GM12878 (cell line): ENCODE measurements around the gene KCND2. TPM values are rescaled to one million over a fixed set of nuclear protein-coding genes. Genes with fewer than 3 reads are reported as not detected.
"Not testable (repeated sequence)": the region's sequence is repeated elsewhere in the genome, so short reads cannot be mapped to it uniquely, and the experiment has no call there.

Experiments
- ATAC-seq: fragments of 200-7000 bp; cut with Tn5 transposase; 3 replicates; pipeline ENCODE4 v1.9.1; 2020; ENCODE audit warnings: mild to moderate bottlenecking, moderate library complexity
- BruUV-seq: library from RNA; stranded (reverse); fragments of 400-500 nt; replicated peaks from 2 replicates; lab custom pipeline; 2021; lab: Mats Ljungman, UMichigan
- CTCF ChIA-PET: fragments of 300-600 bp; sonication (Branson Sonifier 250); formaldehyde crosslinking; extraction: SDS; loops from one replicate; lab custom pipeline; 2021; ENCODE audit warnings: inconsistent platforms; lab: Yijun Ruan, JAX
- POLR2A ChIA-PET: fragments of 350-600 bp; formaldehyde crosslinking; extraction: SDS; loops from one replicate; lab custom pipeline; 2021; ENCODE audit warnings: inconsistent platforms; lab: Charles Lee
- RAD21 ChIA-PET: fragments of 300-600 bp; sonication (Branson Sonifier 250); formaldehyde crosslinking; loops from one replicate; lab custom pipeline; 2023; ENCODE audit warnings: antibody characterized with exemption; ENCODE audit not compliant: unreplicated experiment; lab: Charles Lee
- SMC1A ChIA-PET: fragments of 300-600 bp; sonication (Branson Sonifier 250); formaldehyde crosslinking; loops from one replicate; lab custom pipeline; 2023; ENCODE audit not compliant: unreplicated experiment, uncharacterized antibody; lab: Charles Lee
- DNase-seq: peaks from one replicate; pipeline ENCODE4 v3.0.0-alpha.2; 2011; ENCODE audit warnings: low read depth, low spot score
- FAIRE-seq: peaks from 3 replicates; lab custom pipeline; 2011; peaks lifted over from hg19 to GRCh38; lab: Jason Lieb, UNC
- H2AFZ ChIP-seq: 2 replicates; pipeline ENCODE4 v1.6.0; 2011; ENCODE audit warnings: low read depth, low read length, control low read depth; ENCODE audit not compliant: control insufficient read depth
- H3K27ac ChIP-seq: 2 replicates; pipeline ENCODE4 v1.5.1; 2011; ENCODE audit warnings: control low read depth; ENCODE audit not compliant: control insufficient read depth, insufficient read depth
- H3K27me3 ChIP-seq, 2 experiments: replicated peaks in 1 of 2; 2 replicates each; pipeline versions ENCODE4 v1.6.0 to v1.6.1; 2011; ENCODE audit warnings: low read length in 1 of 2; ENCODE audit not compliant: control insufficient read depth in 2 of 2, insufficient read depth in 2 of 2
- H3K36me3 ChIP-seq, 2 experiments: 2 replicates each; pipeline ENCODE4 v1.5.1; 2011; ENCODE audit warnings: low read length in 1 of 2; ENCODE audit not compliant: control insufficient read depth in 2 of 2, insufficient read depth in 2 of 2
- H3K4me1 ChIP-seq: 2 replicates; pipeline ENCODE4 v1.6.1; 2011; ENCODE audit warnings: mild to moderate bottlenecking, low read length, moderate library complexity, mixed read lengths; ENCODE audit not compliant: control insufficient read depth, insufficient read depth
- H3K4me2 ChIP-seq: 2 replicates; pipeline ENCODE4 v1.6.0; 2011; ENCODE audit warnings: control low read depth; ENCODE audit not compliant: control insufficient read depth, insufficient read depth
- H3K4me3 ChIP-seq: fragments of 200-600 bp; sonication (generic); 2 replicates; pipeline ENCODE4 v1.5.1; 2016
- H3K79me2 ChIP-seq: 2 replicates; pipeline ENCODE4 v1.6.0; 2011; ENCODE audit warnings: low read length; ENCODE audit not compliant: control insufficient read depth, insufficient read depth
- H3K9ac ChIP-seq: 2 replicates; pipeline ENCODE4 v1.8.0; 2011; ENCODE audit warnings: low read length, control low read depth, mixed read lengths; ENCODE audit not compliant: control insufficient read depth, insufficient read depth
- H3K9me3 ChIP-seq: replicated peaks from 3 replicates; pipeline ENCODE4 v1.5.1; 2011; ENCODE audit warnings: mild to moderate bottlenecking, low read length; ENCODE audit not compliant: control insufficient read depth, insufficient read depth
- H4K20me1 ChIP-seq: 2 replicates; pipeline ENCODE4 v1.6.0; 2011; ENCODE audit not compliant: control insufficient read depth, insufficient read depth
- CEBPB ChIP-seq, 2 experiments: fragments of 150-350 bp in 1 of 2; IDR thresholded peaks; 2 replicates each; pipeline ENCODE4 v1.6.1; 2012 to 2014; ENCODE audit warnings: low read depth in 2 of 2, low read length in 2 of 2, borderline replicate concordance in 1 of 2, inconsistent platforms in 1 of 2
- FOXM1 ChIP-seq: IDR thresholded peaks from 2 replicates; pipeline ENCODE4 v1.6.1; 2012; ENCODE audit warnings: low read depth, mild to moderate bottlenecking, inconsistent platforms, low read length, moderate library complexity
- GATAD2B ChIP-seq: fragments of 450-650 bp; conservative IDR thresholded peaks from 2 replicates; pipeline ENCODE4 v1.6.1; 2017; ENCODE audit warnings: low read depth, mild to moderate bottlenecking, moderate library complexity
- HSF1 ChIP-seq: fragments of 150-350 bp; IDR thresholded peaks from 2 replicates; pipeline ENCODE4 v1.6.1; 2014; ENCODE audit warnings: mild to moderate bottlenecking, low read depth, low read length
- MEF2A ChIP-seq: IDR thresholded peaks from 2 replicates; pipeline ENCODE4 v1.6.1; 2011; ENCODE audit warnings: low read depth, mild to moderate bottlenecking, low read length, moderate library complexity; ENCODE audit not compliant: insufficient read depth
- POLR2AphosphoS5 ChIP-seq: IDR thresholded peaks from 2 replicates; pipeline ENCODE4 v1.6.1; 2011; ENCODE audit warnings: mild to moderate bottlenecking, low read length, inconsistent platforms
- SMAD1 ChIP-seq: fragments of 450-650 bp; IDR thresholded peaks from 2 replicates; pipeline ENCODE4 v1.6.1; 2018; ENCODE audit warnings: mild to moderate bottlenecking, low read depth; ENCODE audit not compliant: partially characterized antibody
- SMARCA5 ChIP-seq: fragments of 450-650 bp; IDR thresholded peaks from 2 replicates; pipeline ENCODE4 v1.6.1; 2017; ENCODE audit warnings: mild to moderate bottlenecking
- ZNF24 ChIP-seq: fragments of 450-650 bp; IDR thresholded peaks from 2 replicates; pipeline ENCODE4 v1.6.1; 2017; ENCODE audit warnings: antibody characterized with exemption, mild to moderate bottlenecking
- ZNF384 ChIP-seq: IDR thresholded peaks from 2 replicates; pipeline ENCODE4 v1.6.1; 2012; ENCODE audit warnings: low read depth, mild to moderate bottlenecking, low read length, improper control_type of control experiment, borderline replicate concordance
- WGBS: methylation state at CpG from one replicate; pipeline ENCODE4 v1.1.6; 2016; ENCODE audit warnings: low lambda C conversion rate; ENCODE audit not compliant: insufficient replicate concordance, insufficient coverage; ENCODE audit errors: missing lambda C conversion rate; 5-methylcytosine and 5-hydroxymethylcytosine counted together
- in situ Hi-C: fragments of 300-500 bp; cut with MboI; formaldehyde crosslinking; loops from 9 replicates; pipeline ENCODE4 v1.14.3; 2018; ENCODE audit warnings: mixed read lengths
- intact Hi-C: fragments of 100-400 bp; cut with micrococcal nuclease; formaldehyde crosslinking; loops from one replicate; pipeline ENCODE4 v1.14.2; 2022; ENCODE audit not compliant: unreplicated experiment
- polyA plus RNA-seq, 11 experiments: library from polyadenylated mRNA; depleted of rRNA in 4 of 11; unstranded in 6 of 11; stranded (reverse) in 5 of 11; fragments of >200 nt; fragmentation: Nextera tagmentation in 4 of 11; fragmentation: Illumina TruSeq in 1 of 11; extraction: Ambion mirVana in 4 of 11; extraction: Trizol in 1 of 11; gene quantifications; 1 replicate in 1 of 11; 2 replicates in 10 of 11; pipeline versions ENCODE4 v1.2.1 to v1.2.3, GENCODE V29; 2011 to 2016; ENCODE audit warnings: inconsistent platforms in 2 of 11, missing spikeins in 2 of 11, low read depth in 1 of 11
- total RNA-seq, 4 experiments: library from RNA; depleted of rRNA in 3 of 4; stranded (reverse); fragments of >200 nt in 3 of 4; fragmentation: Illumina TruSeq in 1 of 4; extraction: Trizol in 1 of 4; gene quantifications; 2 replicates each; pipeline versions ENCODE4 v1.2.1 to v1.2.3, GENCODE V29; 2013 to 2021

KCND2 gene
- total and polyA plus RNA-seq, 10 of the 15 experiments (the other 5 are each of a cell fraction or from before 2014, with no cell fraction given) = 3.6 to 22.3 (median 6.3) TPM

- H3K4me1 ChIP-seq, ATAC-seq, H3K36me3 ChIP-seq, H3K27me3 ChIP-seq, H3K27ac ChIP-seq, H2AFZ ChIP-seq, H4K20me1 ChIP-seq, intact Hi-C loops, BruUV-seq, H3K79me2 ChIP-seq, H3K9me3 ChIP-seq, in situ Hi-C loops, POLR2A ChIA-PET, H3K4me3 ChIP-seq, FAIRE-seq, CTCF ChIA-PET, H3K9ac ChIP-seq, SMC1A ChIA-PET, DNase-seq, RAD21 ChIA-PET, H3K4me2 ChIP-seq: not testable (repeated sequence)
- 38% methylated on average over 7 of the region's 8 CpGs for WGBS
Observed at GRCh38 chr7:120240350-120240749, 32.6 kb upstream of the KCND2 start.

GRCh38 chr7:120241973-120242372, 31.0 kb upstream of the KCND2 start:
- no peaks in the 10 kb centered on the region for H3K4me1 ChIP-seq
- ATAC-seq (no peak), FAIRE-seq (no peak), DNase-seq (no peak)
- H4K20me1 ChIP-seq = no peaks in the 10 kb centered on the region
- no peaks in the 10 kb centered on the region for H3K36me3 ChIP-seq
- H3K79me2 ChIP-seq = no peaks in the 10 kb centered on the region
- ChIA-PET POLR2A (no interaction called here), CTCF (no interaction called here), SMC1A (no interaction called here), RAD21 (no interaction called here)
- BruUV-seq = no TSS peak
- no peaks in the 10 kb centered on the region; the same call in 2 of the 3 replicates for H3K9me3 ChIP-seq
- H3K27ac ChIP-seq = no peak overlapping the region
- WGBS = 0% methylated on average over 1 of the region's 1 CpG
- no peak overlapping the region for H3K9ac ChIP-seq
- H3K4me2 ChIP-seq = no peak overlapping the region
- in situ Hi-C loops (no loop called here), intact Hi-C loops (no loop called here)
- H2AFZ ChIP-seq = no peak overlapping the region
- no peak for TF ChIP-seq MEF2A
- no peak for TF ChIP-seq HSF1
- no peak for TF ChIP-seq SMARCA5
- TF ChIP-seq CEBPB (IDR thresholded peaks at IDR 0.05; ENCODE audit: borderline replicate concordance in 1 of 2, low read depth in 2 of 2, low read length in 2 of 2) = no peak
- TF ChIP-seq POLR2AphosphoS5 = no peak
- TF ChIP-seq GATAD2B = no peak
- TF ChIP-seq ZNF24 = no peak
- no peak for TF ChIP-seq FOXM1
- TF ChIP-seq ZNF384 = no peak
- no peak for TF ChIP-seq SMAD1
- H3K4me3 ChIP-seq = no peak overlapping the region
- no peaks in the 10 kb centered on the region; a peak in 1 of 4 replicates for H3K27me3 ChIP-seq
